Activated naive CD8-positive, alpha-beta T cell treated with anti-CD3 and anti-CD28 coated beads, Interleukin-2, amount 10 ng/mL, durations not matched to agents 7 days and 5 days (primary cell): ENCODE results near the gene MAN1B1. TPM values are rescaled to one million over a fixed set of nuclear protein-coding genes. Genes with fewer than 3 reads are reported as not detected.
"Not testable (repeated sequence)": the region's sequence is repeated elsewhere in the genome, so short reads cannot be mapped to it uniquely, and the experiment has no call there.

Experiments used
- ATAC-seq: fragments of 150-1000 bp; cut with Tn5 transposase; one replicate; pipeline ENCODE4 v1.10.0; 2021; ENCODE audit warnings: low read depth, moderate library complexity
- POLR2A ChIA-PET: fragments of 350-600 bp; sonication (Branson Sonifier 250); formaldehyde crosslinking; loops from one replicate; lab custom pipeline; 2021; ENCODE audit warnings: antibody characterized with exemption; lab: Charles Lee
- DNase-seq: peaks from one replicate; pipeline ENCODE4 v3.0.0; 2021
- H3K27ac Mint-ChIP-seq: one replicate; pipeline ENCODE4 v1.8.0; 2022; ENCODE audit warnings: mild to moderate bottlenecking, mixed read lengths
- H3K27me3 Mint-ChIP-seq: one replicate; pipeline ENCODE4 v1.8.0; 2022; ENCODE audit warnings: mild to moderate bottlenecking, moderate library complexity, mixed read lengths
- H3K36me3 Mint-ChIP-seq: one replicate; pipeline ENCODE4 v1.8.0; 2021; ENCODE audit warnings: mild to moderate bottlenecking, mixed read lengths
- H3K4me1 Mint-ChIP-seq: one replicate; pipeline ENCODE4 v1.8.0; 2021; ENCODE audit warnings: mixed read lengths
- H3K4me3 Mint-ChIP-seq: one replicate; pipeline ENCODE4 v1.8.0; 2022; ENCODE audit warnings: mild to moderate bottlenecking, moderate library complexity, mixed read lengths
- H3K9me3 Mint-ChIP-seq: one replicate; pipeline ENCODE4 v1.8.0; 2021; ENCODE audit warnings: mixed read lengths
- total RNA-seq, 2 experiments: library from RNA; stranded (reverse); gene quantifications; one replicate each; pipeline ENCODE4 v1.2.3, GENCODE V29; 2021

Gene MAN1B1
- total RNA-seq, 2 experiments from 2014 or later = 63.2 to 63.9 TPM

- peaks cover 11% of the 10 kb centered on the region for H3K27me3 Mint-ChIP-seq
- no peaks in the 10 kb centered on the region for H3K36me3 Mint-ChIP-seq
- ATAC-seq (no peak), DNase-seq (no peak)
- H3K9me3 Mint-ChIP-seq = no peaks in the 10 kb centered on the region
- H3K27ac Mint-ChIP-seq = no peak overlapping the region
- POLR2A ChIA-PET = interaction anchor here (1.1 to 1.4 kb wide), 3 partner anchors 11 to 74 kb away, joined by 3 to 6 read pairs (median 4); partner anchors contain the start of gene SAPCD2
- H3K4me3 Mint-ChIP-seq = no peak overlapping the region
- H3K4me1 Mint-ChIP-seq = no peaks in the 10 kb centered on the region
These were observed 31.1 kb upstream of the MAN1B1 start for GRCh38 chr9:137055385-137056364.

- peaks cover 11% of the 10 kb centered on the region for H3K27me3 Mint-ChIP-seq
These were observed 29.9 kb upstream of the MAN1B1 start for GRCh38 chr9:137056739-137057415.

GRCh38 chr9:137057545-137057944, 29.2 kb upstream of the MAN1B1 start:
- Mint-ChIP-seq H3K4me1 (no peaks in the 10 kb centered on the region), H3K36me3 (no peaks in the 10 kb centered on the region), H3K9me3 (no peaks in the 10 kb centered on the region), H3K27ac (no peak overlapping the region), H3K27me3 (peaks cover 8% of the 10 kb centered on the region), H3K4me3 (no peak overlapping the region)
- no peak for ATAC-seq
- no peak for DNase-seq
- POLR2A ChIA-PET = interaction anchor here (2.1 kb wide), 1 partner anchor 13 kb away, joined by 5 read pairs; the partner anchor contains the start of gene SAPCD2

More at GRCh38 chr9:137056739-137057415, 29.9 kb upstream of the MAN1B1 start:
- ATAC-seq (no peak), DNase-seq (no peak)
- Mint-ChIP-seq H3K4me3 (no peak overlapping the region), H3K36me3 (no peaks in the 10 kb centered on the region), H3K9me3 (no peaks in the 10 kb centered on the region), H3K4me1 (no peaks in the 10 kb centered on the region), H3K27ac (no peak overlapping the region)
- POLR2A ChIA-PET = interaction anchor here (1.4 to 2.1 kb wide), 2 partner anchors 10 to 13 kb away, joined by 5 to 6 read pairs; partner anchors contain the start of gene SAPCD2

GRCh38 chr9:137058521-137059234, 28.1 kb upstream of the MAN1B1 start:
- H3K4me3 Mint-ChIP-seq = no peak overlapping the region
- H3K27me3 Mint-ChIP-seq = peaks cover 4% of the 10 kb centered on the region
- H3K36me3 Mint-ChIP-seq = no peaks in the 10 kb centered on the region
- POLR2A ChIA-PET = interaction anchor here (0.6 to 2.1 kb wide), 3 partner anchors 9 to 21 kb away, joined by 3 to 5 read pairs (median 5); partner anchors contain the start of gene SAPCD2
- ATAC-seq (no peak), DNase-seq (no peak)
- H3K4me1 Mint-ChIP-seq = no peaks in the 10 kb centered on the region
- no peak overlapping the region for H3K27ac Mint-ChIP-seq
- no peaks in the 10 kb centered on the region for H3K9me3 Mint-ChIP-seq

GRCh38 chr9:137062384-137062783, 24.4 kb upstream of the MAN1B1 start:
- Mint-ChIP-seq H3K36me3 (peaks cover 3% of the 10 kb centered on the region), H3K27ac (no peak overlapping the region), H3K4me3 (no peak overlapping the region), H3K9me3 (no peaks in the 10 kb centered on the region), H3K4me1 (peaks cover 1% of the 10 kb centered on the region), H3K27me3 (peaks cover 2% of the 10 kb centered on the region)
- ATAC-seq (no peak), DNase-seq (no peak)
- POLR2A ChIA-PET = interaction anchor here (0.8 kb wide), 1 partner anchor 16 kb away, joined by 3 read pairs; no protein-coding TSS in a partner anchor

DNA sequence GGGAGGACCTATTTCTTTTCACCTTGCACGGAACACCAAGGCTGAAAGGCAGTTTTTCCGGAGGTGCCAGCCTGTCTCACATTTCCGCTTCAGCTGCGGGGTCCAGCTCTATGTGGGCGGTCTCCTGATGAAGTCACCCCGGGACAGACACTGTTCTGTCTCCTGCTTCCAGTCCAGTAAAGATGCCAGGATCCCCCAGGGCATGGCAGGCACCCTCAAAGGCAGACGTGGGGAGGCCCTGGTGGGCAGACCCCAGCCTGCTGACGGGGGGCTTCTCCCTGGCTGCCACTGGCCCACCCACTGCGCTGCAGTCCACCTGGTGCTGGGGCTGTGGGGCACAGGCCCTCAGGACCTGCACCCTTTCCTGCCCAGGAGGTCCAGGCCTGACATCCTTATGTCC, 24.0 kb upstream of the MAN1B1 start:
- POLR2A ChIA-PET = interaction anchor here (0.8 kb wide), 1 partner anchor 16 kb away, joined by 3 read pairs; no protein-coding TSS in a partner anchor

GRCh38 chr9:137063311-137064026, 23.3 kb upstream of the MAN1B1 start:
- Mint-ChIP-seq H3K27ac (no peak overlapping the region), H3K9me3 (no peaks in the 10 kb centered on the region), H3K4me1 (peaks cover 8% of the 10 kb centered on the region), H3K36me3 (peaks cover 3% of the 10 kb centered on the region), H3K4me3 (no peak overlapping the region), H3K27me3 (no peaks in the 10 kb centered on the region)
- POLR2A ChIA-PET = interaction anchor here (0.8 to 1.4 kb wide), 2 partner anchors 17 to 36 kb away, joined by 3 to 4 read pairs; no protein-coding TSS in a partner anchor
- DNase-seq (no peak), ATAC-seq (no peak)

More for the DNA sequence above, 24.0 kb upstream of the MAN1B1 start:
- not testable (repeated sequence) for DNase-seq, H3K4me3 Mint-ChIP-seq, H3K27me3 Mint-ChIP-seq, H3K4me1 Mint-ChIP-seq, H3K27ac Mint-ChIP-seq, ATAC-seq, H3K9me3 Mint-ChIP-seq, H3K36me3 Mint-ChIP-seq

- peak; percentile 77 for DNase-seq
- H3K9me3 Mint-ChIP-seq = no peaks in the 10 kb centered on the region
- H3K27me3 Mint-ChIP-seq = no peaks in the 10 kb centered on the region
- peaks cover 8% of the 10 kb centered on the region for H3K4me1 Mint-ChIP-seq
- POLR2A ChIA-PET = interaction anchor here (1.4 to 1.5 kb wide), 2 partner anchors 18 to 37 kb away, joined by 3 to 4 read pairs; partner anchors contain the start of gene NPDC1
- H3K36me3 Mint-ChIP-seq = peaks cover 3% of the 10 kb centered on the region
- no peak overlapping the region for H3K4me3 Mint-ChIP-seq
- ATAC-seq = no peak
- H3K27ac Mint-ChIP-seq = no peak overlapping the region
These were observed 22.5 kb upstream of the MAN1B1 start for GRCh38 chr9:137064027-137064879.

DNA sequence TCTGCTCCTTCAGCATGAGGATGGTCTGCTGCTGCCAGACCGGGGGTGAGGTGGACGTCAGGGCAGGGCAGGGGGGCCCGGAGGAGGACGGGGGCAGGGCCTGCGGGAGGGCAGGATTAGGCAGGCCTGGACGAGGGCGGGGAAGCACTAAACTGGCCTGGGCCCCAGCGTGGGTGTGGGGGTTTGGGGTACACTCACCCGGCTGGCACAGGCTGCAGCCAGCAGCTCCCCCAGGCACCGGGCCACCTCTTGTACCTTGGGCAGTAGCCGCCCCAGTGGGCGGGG, 22.0 kb upstream of the MAN1B1 start:
- no peaks in the 10 kb centered on the region for H3K9me3 Mint-ChIP-seq
- no peak overlapping the region for H3K4me3 Mint-ChIP-seq
- H3K4me1 Mint-ChIP-seq = peaks cover 8% of the 10 kb centered on the region
- H3K36me3 Mint-ChIP-seq = peaks cover 3% of the 10 kb centered on the region
- ATAC-seq (no peak), DNase-seq (no peak)
- POLR2A ChIA-PET = interaction anchor here (1.4 to 1.5 kb wide), 2 partner anchors 18 to 38 kb away, joined by 3 to 4 read pairs; partner anchors contain the start of gene NPDC1
- H3K27me3 Mint-ChIP-seq = no peaks in the 10 kb centered on the region
- H3K27ac Mint-ChIP-seq = no peak overlapping the region

GRCh38 chr9:137065336-137065967, 21.3 kb upstream of the MAN1B1 start:
- DNase-seq = no peak
- peaks cover 8% of the 10 kb centered on the region for H3K4me1 Mint-ChIP-seq
- ATAC-seq = no peak
- H3K9me3 Mint-ChIP-seq = no peaks in the 10 kb centered on the region
- POLR2A ChIA-PET = interaction anchor here (1.5 kb wide), 1 partner anchor 19 kb away, joined by 3 read pairs; the partner anchor contains the start of gene NPDC1
- no peak overlapping the region for H3K27ac Mint-ChIP-seq
- no peak overlapping the region for H3K4me3 Mint-ChIP-seq
- H3K27me3 Mint-ChIP-seq = no peaks in the 10 kb centered on the region
- H3K36me3 Mint-ChIP-seq = peaks cover 3% of the 10 kb centered on the region
